ENCODE data around the gene SNW1.

DNA sequence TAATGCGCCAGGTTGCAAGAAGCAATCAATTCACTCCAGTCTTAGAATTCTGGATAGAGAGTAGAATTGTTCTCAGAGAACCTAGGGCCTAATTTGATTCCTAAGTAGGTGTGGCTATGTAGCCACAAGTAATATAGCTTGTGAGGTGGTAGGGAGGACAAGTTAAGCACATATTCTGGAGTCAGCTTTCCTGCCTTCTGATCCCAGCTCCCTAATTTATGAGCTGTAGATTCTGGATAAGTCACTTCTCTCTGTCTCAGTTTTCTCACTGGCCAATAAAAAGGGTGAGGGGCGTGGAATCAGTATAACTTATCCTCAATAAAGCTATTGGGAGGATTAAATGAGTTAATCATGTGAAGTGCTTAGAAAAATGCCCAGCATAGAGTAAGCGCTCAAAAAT is 3.0 kb upstream of the SNW1 start:
- TF ChIP-seq CTCF (IDR thresholded peaks at IDR 0.05; ENCODE audit: low read length) (no peak), EZH2 (IDR thresholded peaks at IDR 0.05; ENCODE audit: borderline replicate concordance, low read length) (no peak)

Measured in OCI-LY1 (cell line).